GM19324 (cell line): ENCODE data around the gene EXO1.
"Not testable (repeated sequence)": the region's sequence is repeated elsewhere in the genome, so short reads cannot be mapped to it uniquely, and the experiment has no call there.

Source experiments
- ATAC-seq: cut with Tn5 transposase; IDR thresholded peaks from one replicate; pipeline ENCODE4 v1.9.1; 2021; ENCODE audit warnings: mild to moderate bottlenecking, moderate library complexity; ENCODE audit not compliant: unreplicated experiment, low FRiP score

EXO1 gene

GRCh38 chr1:241834733-241835377 lies 13.1 kb upstream of the EXO1 start:
- ATAC-seq = no peak

- no peak for ATAC-seq
These were observed 11.1 kb upstream of the EXO1 start for GRCh38 chr1:241836941-241837340.

- no peak for ATAC-seq
These were observed 10.6 kb upstream of the EXO1 start for GRCh38 chr1:241837416-241837815.

DNA sequence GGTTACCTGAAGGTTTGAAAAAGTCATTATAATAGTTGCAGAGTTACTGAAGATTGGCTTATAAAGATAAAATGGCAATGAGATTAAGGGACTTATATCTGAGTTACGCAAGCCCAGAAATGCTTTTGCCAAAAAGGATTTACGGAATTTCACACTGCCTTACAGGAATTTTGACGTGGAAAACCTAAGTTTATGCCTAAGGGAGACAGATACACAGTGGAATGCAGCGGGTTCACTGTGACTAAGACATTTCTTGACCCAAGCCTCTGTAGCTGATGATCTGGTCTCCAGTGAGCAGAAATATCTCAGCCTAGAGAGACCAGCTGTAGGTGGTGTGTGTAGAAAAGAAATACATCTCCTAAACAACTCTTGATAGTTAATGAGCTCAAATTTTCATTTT lies 10.1 kb upstream of the EXO1 start:
- no peak for ATAC-seq

- ATAC-seq = no peak
These were observed 9.1 kb upstream of the EXO1 start for GRCh38 chr1:241838897-241839296.

DNA sequence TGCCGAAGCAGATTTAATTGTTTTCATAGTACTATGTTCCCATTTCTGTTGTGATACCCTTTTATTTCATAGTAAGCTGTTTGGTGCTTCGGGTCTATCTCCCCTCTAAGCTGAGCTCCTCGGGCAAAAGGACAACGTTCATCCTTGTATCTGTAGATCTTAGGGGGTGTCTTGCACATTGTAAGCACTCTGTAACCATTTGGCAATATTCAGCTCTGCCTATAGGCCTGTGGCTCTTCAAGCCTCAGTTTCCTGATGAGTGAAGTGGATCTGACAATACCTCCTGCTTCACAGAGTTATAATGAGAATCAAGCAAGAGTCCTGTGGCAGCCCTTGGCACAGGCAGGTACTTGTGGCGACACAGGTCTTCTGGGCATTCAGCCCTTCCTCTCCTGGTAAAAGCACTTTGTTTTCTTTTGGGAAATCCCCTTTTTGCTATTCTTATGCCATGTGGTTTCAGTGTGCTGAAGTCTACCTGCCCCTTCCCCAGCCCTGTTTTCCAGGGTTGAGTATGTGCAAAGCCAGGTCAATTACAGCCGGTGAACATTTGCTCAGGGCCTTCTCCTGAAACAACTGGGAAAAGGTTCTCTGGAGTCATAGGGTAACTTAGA lies 8.5 kb upstream of the EXO1 start:
- ATAC-seq = no peak

GRCh38 chr1:241840164-241840563 lies 7.8 kb upstream of the EXO1 start:
- no peak for ATAC-seq

DNA sequence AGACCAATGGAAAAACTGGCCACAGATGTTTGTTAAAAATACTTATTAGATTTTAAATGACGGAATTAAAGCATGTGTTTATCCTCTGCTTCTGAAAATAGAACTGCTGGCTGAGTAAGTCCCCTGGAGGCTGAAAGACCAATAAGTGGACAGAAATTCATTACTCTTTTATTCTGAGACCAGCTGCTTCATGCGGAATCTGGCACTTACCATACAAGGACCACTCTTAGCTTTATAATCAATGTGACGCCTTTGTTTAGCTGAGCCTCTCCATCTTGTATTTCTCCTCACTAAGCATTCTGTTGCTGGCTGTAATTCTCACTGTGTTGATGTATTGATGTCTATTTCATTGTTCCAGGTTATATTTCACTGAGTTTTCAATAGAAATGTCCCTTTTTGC lies 6.3 kb upstream of the EXO1 start:
- no peak for ATAC-seq

GRCh38 chr1:241842565-241842964 lies 5.4 kb upstream of the EXO1 start:
- ATAC-seq = no peak

GRCh38 chr1:241844593-241844992 lies 3.4 kb upstream of the EXO1 start:
- ATAC-seq = no peak

DNA sequence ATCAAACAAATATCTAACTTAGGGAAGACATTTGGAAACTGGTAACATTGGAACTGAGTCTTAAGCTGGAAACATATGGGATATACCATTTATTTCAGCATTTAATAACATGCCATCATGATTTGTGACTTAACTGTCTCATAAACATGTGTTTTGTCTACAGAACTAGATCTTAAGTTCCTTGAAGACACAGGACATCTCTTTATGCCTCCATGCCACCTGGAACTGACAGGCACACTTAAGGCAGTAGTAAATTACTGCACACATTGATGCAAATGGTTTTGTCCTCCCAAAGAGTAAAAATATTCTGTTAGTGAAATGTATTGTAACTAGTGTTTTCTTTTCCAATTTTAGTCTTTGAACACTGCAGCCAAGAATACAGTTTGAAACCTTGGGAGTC lies 1.6 kb upstream of the EXO1 start:
- ATAC-seq = no peak

GRCh38 chr1:241846862-241847539 lies 1.0 kb upstream of the EXO1 start:
- no peak for ATAC-seq

GRCh38 chr1:241847540-241847795 lies 536 bp upstream of the EXO1 start:
- ATAC-seq = no peak

GRCh38 chr1:241848686-241849344 lies 811 bp downstream of the EXO1 start:
- no peak for ATAC-seq

DNA sequence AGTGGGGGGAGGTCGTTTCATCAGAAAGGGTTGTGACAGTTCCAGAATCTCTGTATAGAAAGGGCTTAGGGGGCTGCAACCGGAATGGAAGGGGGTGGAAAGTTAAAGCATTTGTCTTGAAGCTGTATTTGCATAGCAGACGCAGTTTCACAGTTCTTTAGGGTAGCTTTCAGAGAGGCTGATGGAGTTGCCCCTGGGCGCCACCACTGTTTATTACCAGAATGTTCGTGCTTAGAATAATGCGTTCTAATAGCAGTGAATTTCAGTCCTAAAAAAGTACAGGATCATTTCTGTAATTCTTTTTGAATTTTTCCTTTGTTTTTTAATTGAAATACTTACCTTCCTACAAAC lies 1.3 kb downstream of the EXO1 start:
- ATAC-seq = no peak

- not testable (repeated sequence) for ATAC-seq
These were observed 7.6 kb downstream of the EXO1 start for GRCh38 chr1:241855545-241856140.

DNA sequence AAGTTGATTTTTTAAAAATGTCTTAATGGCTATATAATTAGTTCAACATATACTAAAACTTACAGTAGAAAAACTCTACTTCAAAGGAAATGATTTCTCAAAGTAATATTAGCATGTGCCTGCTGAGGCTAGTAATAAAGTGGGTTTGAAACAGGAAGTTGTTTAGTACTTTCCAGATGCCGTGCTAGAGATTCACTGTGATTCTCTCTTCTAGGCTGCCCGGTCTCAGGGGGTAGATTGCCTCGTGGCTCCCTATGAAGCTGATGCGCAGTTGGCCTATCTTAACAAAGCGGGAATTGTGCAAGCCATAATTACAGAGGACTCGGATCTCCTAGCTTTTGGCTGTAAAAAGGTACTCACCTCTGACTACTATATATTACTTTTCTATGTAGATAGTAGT lies 9.1 kb downstream of the EXO1 start:
- ATAC-seq = no peak

DNA sequence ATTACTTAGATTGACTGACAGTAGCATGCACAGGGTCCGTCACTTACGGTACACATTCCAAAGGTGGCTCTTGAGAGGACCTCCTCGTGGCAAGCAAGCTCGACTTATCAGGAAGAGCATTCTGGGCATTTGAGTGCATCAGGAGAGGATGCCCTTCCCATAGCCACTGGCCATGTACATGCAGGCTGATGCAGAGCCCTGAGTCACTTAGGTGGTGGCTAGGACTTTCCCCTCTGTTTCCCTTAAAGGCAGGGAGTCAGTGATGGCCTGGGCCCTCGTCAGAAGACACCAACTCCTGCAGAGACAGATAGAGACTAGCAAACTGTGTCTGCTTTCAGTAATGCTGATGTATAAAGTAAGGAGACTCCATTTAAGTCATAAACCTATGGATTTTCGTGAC lies 12.9 kb downstream of the EXO1 start:
- ATAC-seq = no peak

GRCh38 chr1:241869022-241869421 lies 21.0 kb downstream of the EXO1 start:
- no peak for ATAC-seq

DNA sequence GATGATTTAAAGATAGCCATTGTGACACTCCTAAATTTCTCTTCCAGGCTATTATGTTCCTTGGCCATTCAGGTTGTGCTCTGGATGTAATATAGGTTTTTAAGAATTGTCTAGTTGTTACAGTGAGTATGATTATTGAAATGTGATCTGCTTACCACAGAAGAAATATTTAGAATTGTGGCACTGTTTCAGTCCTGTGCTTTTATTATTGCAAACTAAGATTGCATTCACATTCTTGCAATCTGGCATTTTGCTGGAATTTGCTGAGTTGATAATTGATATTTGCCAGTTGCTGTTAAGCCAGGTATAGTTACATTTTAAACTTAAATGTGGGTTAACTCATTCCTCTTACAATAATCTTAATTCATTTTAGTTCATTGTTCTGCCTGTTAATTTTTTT lies 22.3 kb downstream of the EXO1 start:
- ATAC-seq = no peak

- no peak for ATAC-seq
These were observed 22.9 kb downstream of the EXO1 start for GRCh38 chr1:241870746-241871430.
